GM19238 (cell line): ENCODE results near the gene TTC28.

Experiments used
- DNase-seq: peaks from one replicate; pipeline ENCODE4 v3.0.0; 2011; ENCODE audit warnings: low spot score; ENCODE audit not compliant: insufficient read length

Gene TTC28

GRCh38 chr22:27993774-27994350 is 685.8 kb downstream of the TTC28 start:
- DNase-seq, result no peak

DNA sequence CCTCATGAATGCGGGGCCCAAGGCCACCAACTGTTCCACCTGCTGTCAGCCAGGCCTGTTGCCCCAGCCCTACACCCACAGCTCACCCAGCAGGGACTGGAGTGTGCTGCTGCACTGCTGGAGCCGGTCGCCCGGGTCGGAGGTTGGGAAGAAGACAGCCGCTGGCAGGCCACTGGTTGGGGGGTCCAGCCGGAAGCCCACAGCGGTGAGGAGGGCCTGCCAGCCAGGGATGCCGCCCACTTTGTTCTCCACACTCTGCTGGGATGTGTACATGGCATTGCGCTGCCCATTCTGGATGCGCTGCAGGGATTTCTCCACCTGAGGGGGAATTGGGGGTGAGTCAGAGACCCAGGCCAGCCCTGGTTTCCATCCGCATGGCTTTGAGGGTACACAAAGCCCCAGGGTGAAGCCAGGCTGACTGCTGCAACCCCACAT is 686.4 kb downstream of the TTC28 start:
- DNase-seq, result no peak

GRCh38 chr22:27992294-27993165 is 687.1 kb downstream of the TTC28 start:
- no peak for DNase-seq

- DNase-seq, result no peak
These were observed 687.9 kb downstream of the TTC28 start for GRCh38 chr22:27991586-27992293.

DNA sequence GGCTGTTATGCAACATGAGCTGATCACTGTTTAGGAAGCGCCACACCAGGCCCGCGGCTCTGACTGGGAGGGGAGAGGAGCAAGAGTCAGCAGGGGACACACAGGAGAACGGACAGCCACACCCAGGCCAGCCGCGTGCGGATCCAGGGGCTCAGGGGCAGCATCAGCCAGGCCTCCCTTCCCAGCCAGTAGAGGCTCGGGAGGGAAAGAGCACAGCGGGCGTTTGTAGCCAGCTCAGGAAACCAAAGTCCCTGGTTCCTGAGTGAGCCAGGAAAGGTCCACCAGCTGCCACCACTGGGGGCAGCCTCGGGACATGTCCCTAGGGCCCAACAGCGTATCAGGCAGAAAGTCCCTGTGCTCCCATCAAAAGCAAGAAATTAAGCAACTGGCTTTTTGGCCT is 688.8 kb downstream of the TTC28 start:
- DNase-seq, result no peak

DNA sequence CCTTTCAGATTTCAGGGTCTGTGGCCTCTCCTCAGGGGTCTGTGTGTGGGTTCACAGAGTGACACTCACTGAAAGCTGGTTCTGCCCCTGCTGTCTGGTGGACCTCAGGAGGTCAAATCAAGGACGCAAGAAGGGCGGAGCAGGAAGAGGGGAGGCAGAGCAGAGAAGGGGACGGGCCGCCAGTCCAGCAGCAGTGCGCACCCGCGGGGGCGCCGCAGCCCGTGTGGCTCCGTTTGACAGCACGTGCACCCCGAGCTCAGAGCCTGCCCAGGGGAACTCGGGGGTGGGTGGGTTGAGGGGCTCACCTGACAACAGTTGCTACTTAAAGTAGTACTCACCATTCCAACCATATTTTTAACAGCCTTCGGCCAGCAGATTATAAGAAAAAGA is 689.2 kb downstream of the TTC28 start:
- DNase-seq, result no peak

DNA sequence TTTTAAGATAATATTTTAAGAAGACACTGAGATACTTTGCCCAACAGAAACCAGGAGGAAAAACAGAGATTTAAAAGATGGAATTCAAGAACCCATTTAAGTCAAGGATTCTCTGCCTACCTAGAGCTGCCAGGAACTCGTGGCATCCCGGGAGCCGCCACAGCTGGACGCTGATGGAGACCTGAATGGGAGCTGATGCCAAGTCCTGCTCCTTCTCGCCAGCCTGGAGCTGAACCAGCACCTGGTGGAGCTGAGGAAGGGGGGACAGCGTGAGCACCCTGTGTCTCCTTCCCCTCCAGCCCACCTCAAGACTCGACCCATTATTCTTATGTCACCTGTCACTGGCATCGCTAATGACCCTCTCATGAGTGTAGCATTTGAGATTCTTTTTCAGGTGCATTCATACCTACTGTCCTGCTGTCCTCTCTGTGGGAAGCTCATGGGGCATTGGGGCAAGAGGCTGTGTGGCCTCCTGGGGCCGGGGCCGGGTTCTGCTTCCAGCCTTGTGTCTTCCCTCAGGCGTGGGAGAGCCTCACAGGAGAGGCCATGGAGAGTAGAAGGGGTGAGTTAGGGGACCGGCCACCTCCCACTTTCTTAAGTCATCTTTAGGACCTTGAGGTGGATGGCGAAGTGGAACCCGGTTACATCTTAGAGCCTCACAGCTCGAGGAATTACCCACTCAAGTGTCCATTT is 689.7 kb downstream of the TTC28 start:
- no peak for DNase-seq

DNA sequence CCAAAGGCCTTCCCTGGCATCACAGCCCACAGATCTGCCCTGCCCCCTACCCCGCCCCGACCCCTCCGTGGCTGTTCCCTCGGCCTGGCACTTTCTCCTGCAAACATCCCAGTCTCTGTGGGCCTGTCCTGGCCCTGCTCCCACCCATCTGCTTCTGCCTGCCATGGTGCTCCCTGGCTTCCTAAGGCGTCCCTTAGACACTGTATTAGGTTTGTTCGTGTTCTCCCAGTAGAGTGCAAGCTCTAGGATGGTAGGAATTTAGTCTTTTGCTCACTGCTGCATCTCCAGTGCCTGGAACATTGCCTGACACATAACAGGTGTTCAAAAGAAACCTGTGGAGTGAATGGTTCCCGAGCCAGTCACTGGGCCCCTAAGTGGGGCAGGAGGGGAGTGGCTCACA is 690.9 kb downstream of the TTC28 start:
- no peak for DNase-seq

DNA sequence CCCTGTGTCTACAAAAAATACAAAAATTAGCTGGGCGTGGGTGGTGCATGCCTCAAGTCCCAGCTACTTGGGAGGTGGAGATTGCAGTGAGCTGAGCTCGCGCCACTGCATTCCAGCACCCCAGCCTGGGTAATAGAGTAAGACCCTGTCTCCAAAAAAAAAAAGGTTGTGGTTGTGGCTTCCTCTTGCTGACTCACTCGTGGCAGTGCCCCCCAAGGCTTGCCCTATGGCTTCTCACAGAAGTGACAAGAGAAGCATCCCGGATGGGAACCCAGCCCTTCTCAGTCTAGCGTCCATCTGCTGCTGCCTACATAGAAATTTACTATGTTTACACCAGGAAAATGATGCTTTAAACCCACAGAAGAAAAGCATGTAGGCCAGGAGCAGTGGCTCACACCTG is 692.1 kb downstream of the TTC28 start:
- DNase-seq, result no peak

GRCh38 chr22:27986937-27987336 is 692.7 kb downstream of the TTC28 start:
- DNase-seq, result no peak

GRCh38 chr22:27986459-27986858 is 693.2 kb downstream of the TTC28 start:
- no peak for DNase-seq

GRCh38 chr22:27985323-27986275 is 694.0 kb downstream of the TTC28 start:
- DNase-seq, result no peak

- no peak for DNase-seq
These were observed 694.9 kb downstream of the TTC28 start for GRCh38 chr22:27984723-27985122.

- no peak for DNase-seq
These were observed 695.5 kb downstream of the TTC28 start for GRCh38 chr22:27984001-27984695.

DNA sequence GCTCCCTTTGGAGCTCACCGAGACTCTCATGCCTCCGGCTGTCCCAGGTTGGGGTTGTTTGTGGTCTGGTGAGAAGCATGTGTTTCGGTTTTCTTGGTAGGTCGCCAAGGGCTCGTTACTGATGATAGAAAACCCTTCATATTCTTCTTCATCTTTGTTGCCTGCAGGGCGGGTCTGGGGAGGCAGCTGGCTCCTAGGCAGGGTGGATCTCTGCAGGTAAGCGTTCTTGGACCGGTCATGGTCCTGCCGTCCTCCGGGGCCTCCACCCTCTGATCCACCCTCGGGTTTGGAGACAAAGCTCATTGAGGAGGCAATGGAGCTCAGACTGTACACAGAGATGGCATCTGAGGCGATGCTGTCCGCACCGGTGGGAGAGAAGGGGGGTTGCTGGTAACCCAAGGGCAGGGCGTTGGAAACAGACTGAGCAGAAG is 696.3 kb downstream of the TTC28 start:
- no peak for DNase-seq

DNA sequence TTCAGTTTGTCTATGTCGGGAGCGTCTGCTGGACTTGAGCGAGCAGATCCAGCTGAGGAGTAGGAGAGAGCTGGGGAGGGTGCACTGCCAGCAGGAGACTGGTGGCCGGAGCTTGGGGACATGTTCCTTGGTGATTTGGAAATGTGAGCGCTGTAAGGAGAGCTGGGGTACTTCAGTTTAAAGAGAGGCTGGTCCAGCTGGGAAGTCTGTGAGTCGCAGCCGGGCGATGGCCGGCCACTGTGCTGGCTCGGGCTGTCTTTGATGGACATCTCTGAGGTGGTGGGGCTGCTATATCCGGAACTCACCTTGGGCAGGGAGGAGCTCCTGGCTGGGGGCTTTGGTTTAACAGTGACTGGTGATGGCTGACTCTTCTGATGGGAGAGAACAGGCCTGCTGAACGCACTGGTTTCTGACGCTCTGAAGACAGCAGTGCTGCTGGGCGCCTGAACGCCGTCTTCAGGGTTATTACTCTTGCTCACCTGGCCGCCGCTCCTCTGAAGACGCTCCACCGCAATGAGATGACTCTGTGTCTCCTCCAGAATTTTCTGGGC is 696.9 kb downstream of the TTC28 start:
- DNase-seq, result no peak

DNA sequence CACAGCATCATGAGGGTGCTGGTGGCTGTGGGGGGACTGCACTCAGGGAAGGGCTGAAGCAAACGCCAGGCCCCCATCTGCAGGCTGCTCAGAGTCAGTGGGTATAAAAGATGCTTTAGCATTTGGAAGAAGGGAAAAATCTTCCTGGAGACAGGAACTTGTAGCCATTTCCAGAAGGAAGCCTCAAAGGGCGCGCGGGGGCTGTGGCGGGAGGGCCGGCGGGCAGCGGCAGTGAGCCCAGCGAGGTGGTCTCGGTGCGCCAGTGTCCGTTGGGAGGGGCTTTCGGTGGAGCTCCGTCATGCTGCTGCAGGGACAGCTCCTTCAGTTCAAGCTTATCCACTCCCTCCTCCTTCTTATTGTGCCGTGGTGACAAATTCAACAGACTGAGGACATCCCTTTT is 697.5 kb downstream of the TTC28 start:
- no peak for DNase-seq

- no peak for DNase-seq
These were observed 699.1 kb downstream of the TTC28 start for GRCh38 chr22:27980424-27981148.

DNA sequence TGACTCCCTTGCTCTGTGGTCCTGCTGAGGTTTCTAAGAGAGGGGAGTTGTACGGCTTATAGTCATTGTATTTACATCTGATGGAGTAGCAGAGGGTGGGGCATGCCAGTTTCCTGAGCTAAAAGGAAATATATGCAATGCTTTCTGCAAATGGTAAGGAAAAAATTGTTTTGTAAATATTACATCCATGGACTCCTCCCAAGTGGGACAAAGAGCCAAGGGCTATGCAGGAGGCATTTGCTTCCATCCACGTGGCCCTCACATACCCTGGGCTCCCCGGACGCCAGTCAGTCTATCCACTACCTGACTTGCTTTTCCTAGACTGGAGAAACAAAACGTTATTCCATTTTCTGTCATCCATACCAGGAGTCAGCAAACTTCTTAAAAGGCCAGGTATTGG is 700.8 kb downstream of the TTC28 start:
- DNase-seq, result no peak
